HG02870 (cell line): ENCODE data around the gene ROBO2.

Experiments used
- ATAC-seq: cut with Tn5 transposase; IDR thresholded peaks from one replicate; pipeline ENCODE4 v1.9.1; 2021; ENCODE audit warnings: mild to moderate bottlenecking, moderate library complexity; ENCODE audit not compliant: unreplicated experiment

The ROBO2 gene, protein sequence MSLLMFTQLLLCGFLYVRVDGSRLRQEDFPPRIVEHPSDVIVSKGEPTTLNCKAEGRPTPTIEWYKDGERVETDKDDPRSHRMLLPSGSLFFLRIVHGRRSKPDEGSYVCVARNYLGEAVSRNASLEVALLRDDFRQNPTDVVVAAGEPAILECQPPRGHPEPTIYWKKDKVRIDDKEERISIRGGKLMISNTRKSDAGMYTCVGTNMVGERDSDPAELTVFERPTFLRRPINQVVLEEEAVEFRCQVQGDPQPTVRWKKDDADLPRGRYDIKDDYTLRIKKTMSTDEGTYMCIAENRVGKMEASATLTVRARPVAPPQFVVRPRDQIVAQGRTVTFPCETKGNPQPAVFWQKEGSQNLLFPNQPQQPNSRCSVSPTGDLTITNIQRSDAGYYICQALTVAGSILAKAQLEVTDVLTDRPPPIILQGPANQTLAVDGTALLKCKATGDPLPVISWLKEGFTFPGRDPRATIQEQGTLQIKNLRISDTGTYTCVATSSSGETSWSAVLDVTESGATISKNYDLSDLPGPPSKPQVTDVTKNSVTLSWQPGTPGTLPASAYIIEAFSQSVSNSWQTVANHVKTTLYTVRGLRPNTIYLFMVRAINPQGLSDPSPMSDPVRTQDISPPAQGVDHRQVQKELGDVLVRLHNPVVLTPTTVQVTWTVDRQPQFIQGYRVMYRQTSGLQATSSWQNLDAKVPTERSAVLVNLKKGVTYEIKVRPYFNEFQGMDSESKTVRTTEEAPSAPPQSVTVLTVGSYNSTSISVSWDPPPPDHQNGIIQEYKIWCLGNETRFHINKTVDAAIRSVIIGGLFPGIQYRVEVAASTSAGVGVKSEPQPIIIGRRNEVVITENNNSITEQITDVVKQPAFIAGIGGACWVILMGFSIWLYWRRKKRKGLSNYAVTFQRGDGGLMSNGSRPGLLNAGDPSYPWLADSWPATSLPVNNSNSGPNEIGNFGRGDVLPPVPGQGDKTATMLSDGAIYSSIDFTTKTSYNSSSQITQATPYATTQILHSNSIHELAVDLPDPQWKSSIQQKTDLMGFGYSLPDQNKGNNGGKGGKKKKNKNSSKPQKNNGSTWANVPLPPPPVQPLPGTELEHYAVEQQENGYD (N-terminal part only)

DNA sequence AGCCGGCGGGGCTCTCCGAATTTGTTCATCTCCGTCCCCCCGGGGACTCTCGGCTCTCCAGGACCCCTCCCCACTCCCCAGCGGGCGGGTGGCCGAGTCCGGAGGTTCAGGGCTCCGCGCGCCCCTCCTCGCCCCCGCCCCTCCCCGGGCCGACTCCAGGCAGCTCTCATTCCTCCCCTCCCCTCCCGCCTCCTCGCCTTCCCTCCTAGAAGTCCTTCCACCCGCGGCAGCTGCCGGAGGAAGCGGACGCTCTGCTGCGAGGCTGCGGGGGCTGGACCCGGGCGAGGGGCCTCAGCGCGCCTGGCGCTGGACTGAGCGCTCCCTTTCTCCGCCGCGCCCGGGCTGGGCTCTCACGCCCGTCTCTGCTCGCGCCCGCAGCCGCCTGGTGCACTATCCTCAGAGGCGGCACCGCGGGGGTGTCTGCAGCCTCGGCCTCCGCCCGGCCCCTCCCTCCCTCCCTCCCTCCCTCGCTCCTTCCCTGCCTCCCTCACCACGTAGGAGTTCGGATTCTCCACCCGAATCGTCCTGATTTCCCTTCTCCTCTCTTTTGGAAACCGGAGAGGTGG, at the start of gene ROBO2:
Gene ROBO2 (plus strand): TSS at position 494 of the 566 bp plus-strand sequence. CDS start 687 bp downstream, outside the sequence.
- ATAC-seq, result no peak

DNA sequence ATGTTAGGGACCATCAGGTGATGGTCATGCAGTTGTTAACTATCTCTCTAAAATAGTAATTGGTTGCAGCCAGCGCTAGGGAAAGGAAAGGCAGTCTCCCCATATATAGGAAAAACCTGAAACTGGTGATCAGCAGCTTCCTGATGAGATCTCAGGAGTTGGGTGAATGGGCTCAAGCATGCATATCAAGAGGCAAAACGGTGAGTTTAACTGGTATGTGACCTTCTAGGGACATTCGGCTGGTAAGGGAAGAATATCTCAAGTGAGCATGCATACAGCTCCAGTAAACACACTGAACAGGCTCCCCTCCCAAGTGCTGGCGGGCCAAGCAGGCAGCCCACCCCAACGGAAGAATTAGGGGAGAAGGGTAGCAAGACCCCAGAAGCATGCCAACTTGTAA, 49.3 kb upstream of the ROBO2 start:
- no peak for ATAC-seq

DNA sequence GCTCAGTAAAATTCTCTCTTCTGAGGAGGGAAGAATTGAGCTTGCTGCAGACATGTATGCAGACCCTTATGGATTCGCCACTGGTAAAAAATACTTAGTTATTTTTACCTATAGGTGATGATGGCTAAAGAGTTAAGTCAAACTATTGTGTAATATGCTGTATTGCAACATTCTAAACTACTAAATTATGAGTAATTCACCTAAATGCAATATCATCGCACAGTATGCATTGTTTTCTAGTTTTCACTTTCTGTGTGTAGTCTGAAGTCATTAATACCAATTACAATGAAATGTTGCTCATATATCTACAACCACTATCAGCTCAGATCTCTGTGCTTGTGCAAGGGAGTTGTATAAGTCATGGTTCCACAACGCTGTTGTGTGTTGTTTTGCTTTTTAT, 48.7 kb upstream of the ROBO2 start:
- no peak for ATAC-seq

DNA sequence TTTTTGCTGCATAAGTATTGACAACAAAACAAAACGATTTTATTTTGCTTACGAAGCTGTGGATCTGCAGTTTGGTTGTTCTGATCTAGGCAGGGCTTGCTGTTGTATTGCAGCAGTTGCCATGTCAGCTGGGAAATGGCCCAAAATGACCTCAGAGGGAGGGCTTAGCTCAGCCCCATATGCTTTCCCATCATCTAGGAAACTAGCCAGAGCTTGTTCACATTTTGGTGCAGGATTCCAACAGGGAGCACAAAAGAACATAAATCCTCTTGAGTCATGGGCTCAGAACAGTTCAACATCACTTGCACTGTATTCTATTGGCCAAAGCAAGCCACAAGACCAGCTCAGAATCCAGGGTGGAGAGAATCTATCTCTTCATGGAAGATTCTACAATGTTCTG, 42.2 kb upstream of the ROBO2 start:
- ATAC-seq, result no peak

DNA sequence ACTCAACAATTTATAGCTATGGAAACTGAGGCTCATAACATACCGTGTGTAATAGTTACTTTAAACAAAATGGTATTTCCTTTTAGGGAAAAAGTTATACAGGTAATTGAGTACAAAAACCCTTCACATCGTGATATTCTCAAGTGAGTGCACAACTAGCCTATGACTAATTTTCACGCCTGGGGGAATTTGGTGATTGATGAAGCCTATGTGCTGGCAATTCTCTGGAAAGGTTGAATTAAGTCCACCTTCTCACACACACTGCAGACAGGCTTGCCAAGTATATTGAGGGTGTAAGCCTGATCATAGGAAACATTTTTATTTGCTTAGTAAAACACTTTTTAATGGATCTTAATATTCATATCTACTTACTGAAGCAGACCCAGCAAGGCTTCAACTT, 41.3 kb upstream of the ROBO2 start:
- ATAC-seq, result no peak

DNA sequence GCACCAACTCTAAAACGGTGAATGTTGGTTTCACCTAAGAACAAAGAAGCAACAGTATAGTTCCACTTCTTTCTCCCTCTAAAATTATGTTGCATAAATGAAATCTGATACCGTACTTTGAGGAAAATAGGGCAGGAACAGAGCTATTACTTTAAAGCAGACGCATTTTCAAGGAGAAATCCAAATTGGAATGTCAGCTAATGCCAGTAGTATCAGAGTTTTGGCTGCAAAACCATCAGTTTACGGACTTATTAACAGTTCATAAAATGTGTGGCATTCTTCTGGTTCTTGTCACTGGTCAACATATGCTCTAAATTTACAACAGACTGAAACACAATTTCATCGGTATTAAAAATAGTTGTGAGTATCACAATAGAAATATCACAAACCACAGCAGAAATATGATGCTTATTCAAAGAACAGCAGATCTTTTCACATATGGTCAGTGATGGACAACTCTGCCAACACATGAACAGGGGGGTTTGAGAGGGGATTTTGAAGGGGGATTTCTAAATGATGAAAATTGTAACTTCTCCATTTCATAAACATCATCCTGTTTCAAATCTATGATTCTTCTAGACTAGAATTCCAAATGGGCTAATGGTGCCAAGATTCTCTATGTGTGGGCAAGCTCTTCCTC, 38.7 kb upstream of the ROBO2 start:
- no peak for ATAC-seq

DNA sequence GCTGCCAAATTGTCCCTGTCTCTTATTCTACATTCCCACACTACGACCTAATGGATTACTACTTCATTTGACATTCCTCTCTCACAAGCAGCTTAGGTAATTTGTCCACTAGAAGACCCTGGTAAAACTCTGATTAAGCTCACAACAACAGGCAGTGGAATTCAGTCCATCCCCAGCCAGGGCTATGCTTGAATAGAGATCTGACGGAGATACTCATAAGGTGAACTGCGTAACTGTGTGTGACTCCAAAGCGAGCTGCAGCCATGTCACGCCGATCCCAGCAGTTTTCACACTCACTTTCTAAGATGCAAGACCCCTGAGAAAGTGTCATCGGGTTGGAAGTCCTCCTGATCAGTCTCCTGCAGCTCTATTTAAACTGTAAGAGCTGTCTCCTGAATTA, 25.7 kb upstream of the ROBO2 start:
- ATAC-seq, result no peak

DNA sequence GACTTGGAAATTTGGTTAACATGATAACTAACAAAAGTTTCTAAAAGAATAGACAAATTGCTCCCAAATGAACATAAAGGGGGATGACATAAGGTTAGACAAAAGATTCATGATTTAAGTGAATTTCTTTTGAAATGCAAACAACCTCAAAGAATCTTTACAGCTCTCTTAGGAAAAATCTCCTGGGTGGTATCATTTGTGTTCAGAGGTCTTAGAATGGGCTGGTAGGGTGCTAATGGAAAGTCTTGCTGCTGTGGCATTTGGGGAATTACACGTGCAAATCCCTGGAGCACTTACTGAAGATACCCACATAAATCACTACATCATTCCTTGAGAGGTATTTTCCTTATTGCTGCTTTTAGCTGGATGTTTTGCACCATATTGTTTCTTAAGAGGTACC, 14.4 kb upstream of the ROBO2 start:
- ATAC-seq, result no peak

DNA sequence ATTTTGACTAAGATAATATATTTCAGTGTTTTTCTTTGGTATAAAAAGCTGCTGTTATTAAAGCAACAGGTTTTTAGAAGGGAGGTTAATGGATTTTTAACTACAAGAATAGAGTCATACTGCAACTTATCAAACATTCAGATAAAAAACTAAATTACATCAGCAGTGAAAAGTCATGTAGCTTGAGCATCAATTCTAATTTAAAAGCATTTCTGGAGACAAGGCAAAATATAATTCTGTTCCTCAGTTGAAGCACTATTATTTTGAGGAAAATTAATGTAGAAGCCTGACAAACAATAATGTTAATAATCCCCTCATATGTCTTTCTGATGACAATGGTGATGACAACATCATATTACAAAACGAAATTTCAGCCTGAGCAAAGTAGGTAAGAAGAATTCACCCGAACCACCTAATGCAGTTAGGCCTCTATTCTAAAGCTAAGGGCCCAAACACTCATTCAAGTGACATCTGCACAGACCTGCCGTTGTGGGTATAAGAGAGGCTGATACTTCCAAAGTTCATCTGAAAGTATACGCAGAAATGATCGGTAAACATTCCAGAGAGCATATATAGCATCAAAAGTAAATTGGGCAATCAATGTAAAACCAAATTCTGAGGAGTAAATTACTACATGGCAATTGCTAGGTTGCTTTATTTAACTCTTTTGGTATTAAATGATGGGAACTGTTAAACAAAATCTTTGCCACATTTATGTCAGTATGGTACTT, 12.8 kb upstream of the ROBO2 start:
- no peak for ATAC-seq

DNA sequence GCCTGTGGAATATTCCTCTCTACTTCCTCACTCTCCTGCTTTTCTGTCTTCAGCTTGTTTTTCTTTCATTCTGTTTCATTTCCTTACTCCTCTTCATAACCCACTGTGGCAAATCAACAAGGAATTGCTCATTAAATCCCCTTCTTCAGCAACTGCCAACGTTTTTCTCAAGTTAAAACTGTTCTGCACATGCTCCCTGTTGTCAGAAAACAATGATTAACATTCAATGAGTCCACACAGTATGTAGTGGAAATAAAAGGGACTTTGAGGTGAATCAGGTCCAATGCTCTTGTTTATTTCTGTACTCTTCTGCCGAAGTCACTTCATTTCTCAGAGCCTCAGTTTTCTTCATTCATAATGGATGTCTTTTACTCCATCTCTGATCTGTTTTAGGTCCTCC, 11.9 kb upstream of the ROBO2 start:
- ATAC-seq, result no peak

DNA sequence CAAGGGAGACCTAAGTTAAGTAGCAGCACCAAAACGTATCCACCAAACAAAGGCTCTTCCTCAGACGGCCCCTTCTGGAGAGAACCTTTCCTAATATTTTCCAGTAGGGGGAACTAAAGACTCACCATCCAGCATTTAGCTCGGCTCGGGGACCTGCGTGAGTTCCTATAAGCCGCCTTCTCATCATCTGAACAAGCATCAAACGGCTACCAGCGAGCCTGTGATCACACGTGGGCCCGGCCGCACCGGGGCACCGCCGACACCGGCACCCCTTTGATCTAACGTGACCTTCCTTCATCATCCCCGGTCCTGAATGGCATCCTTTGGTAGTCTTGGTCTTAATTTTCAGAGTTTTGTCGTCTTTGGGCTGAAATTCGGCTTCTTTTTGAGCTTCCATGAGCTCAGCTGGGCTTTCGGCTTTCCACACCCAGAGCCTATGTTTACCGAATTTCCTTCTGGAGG, 1.4 kb upstream of the ROBO2 start:
- ATAC-seq, result no peak

DNA sequence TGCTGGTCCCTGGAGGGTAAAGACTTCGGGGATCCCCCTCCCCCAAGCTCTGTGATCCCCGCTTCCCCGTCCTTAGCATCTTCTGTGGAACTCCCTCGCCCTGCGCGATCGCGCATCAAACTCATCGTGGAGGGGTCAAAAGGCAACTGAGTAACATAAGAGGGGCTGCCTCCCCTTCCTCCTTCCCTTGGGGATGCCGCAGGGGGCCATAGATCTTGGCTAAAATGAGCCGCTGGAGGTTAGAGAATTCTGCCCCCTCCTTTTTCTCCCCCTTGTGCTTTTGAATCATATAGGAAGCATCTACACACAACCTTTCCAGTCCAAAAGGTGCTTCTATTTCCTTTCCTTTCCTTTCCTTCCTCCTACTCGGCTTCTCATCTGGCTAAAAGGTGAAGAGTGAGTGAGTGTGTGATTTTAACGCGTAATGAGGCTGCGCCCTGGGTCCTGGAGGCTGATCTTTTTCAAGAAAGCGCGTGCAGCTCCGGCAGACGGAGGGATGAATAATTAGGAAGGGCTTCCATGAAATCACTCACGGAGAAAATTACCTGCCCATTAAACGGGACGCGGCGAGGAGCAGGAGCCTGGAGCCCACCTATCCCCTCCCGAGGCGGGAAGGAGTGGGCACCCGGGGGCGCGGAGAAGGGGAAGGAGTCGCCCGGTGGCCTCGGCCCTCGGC, 831 bp upstream of the ROBO2 start:
- no peak for ATAC-seq

DNA sequence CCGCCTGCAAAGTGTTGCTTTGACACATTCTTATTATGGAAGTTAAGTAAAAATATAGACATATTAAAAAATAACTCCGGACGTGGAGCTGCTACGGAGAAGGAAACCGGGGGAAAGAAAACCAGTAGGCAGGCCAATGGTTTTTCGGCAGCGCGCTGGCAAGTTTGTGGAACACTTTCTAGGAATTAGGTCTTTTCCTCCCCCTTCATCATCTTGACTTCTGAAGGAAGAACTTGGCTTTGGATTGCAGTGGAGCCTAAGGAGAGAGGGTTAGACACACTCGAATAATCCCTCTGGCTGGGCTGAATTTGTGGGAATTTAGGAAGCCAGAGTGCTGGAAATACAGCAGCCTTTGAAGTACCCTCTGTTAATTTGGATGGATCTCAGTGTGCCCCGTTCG, 317 bp downstream of the ROBO2 start:
- ATAC-seq, result no peak

DNA sequence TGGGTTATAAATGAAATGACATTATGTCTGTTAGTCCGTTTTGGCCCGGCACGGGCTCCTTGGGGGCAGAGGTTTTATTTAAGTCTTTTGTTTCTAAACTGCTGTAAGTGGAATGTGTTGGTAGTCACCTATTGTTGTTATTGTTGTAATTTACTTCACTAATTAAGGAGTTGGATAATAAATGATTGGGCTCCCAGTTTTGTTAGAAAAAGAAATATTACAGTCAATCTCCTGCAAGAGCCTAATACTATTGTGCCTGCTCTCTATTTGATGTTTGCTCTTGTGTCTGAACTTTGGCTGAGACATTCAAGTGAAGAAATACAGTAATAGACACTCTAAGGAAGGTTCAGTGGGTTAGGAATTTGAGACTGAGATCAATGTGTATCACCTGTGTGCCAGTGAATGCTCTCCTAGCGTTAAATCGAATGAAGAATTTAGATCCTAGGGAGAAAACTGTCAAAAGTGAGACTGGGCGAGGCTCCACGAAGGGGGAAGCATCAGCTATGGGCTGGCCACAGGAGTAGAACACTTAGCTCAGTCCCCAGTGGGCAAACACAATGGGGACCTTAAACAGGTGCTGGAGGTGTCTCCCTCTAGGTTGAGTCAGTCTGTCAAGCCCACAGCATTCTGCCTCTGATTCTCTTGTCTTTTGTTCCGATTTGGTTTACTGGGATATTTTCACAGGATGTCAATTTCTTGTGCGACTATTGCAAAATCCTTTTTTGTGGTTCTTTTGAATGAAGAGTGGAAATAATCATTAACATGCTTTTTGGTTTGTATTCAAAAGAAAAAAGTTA, 1.2 kb downstream of the ROBO2 start:
- no peak for ATAC-seq

DNA sequence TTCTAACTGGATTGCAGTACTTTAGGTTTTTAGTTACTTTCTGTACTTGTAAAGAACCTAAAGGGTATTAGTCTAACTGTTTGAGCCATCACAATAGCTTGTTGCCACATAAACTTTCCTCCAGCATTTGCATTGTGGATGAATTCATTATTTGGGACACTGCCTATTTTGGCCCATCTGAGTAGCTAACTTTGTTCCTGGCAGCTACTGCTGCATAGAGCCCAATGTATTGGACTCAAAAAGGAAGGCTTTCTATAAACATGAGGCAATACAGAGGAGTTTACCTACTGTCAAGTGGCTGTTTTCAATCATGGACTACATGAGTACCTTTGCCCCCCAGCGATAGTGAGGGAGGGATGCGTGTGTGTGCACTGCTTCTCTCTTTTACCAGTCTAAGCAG, 1.9 kb downstream of the ROBO2 start:
- ATAC-seq, result no peak

DNA sequence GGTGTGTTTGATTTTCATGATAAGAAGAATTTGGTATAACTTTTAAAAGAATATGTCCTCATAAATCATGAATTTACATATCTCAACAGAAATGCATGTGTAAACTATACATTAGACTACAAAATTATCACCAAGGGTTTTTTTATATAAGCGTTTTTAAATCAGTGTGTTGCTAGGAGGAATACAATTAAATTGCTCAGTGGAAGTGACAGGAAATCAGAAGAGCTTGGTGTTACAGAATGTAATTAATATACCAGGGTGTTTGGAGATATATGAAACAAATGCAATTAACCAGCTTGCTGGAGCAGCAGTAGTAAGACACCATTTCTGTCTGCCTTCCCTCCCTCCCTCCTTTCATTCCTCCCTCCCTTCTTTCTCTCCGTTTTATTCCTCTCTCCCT, 2.4 kb downstream of the ROBO2 start:
- no peak for ATAC-seq

DNA sequence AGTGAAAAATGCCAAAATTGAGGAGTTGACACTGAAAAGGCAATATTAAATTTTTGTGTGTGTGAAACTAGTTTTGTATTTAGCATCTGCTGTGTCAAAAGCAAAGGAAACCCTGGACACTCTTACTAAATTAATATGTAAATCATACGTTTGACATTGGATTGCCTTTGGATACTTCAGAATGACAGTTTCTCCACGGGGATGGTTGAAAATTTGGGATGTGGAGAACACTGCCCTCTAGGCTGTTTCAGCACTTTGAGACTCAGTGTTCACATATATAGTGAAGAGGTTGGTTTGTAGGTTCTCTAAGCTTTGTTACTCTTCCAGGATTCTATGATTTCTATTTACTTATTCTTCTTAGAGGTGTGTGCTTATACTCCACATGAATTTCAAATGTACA, 3.0 kb downstream of the ROBO2 start:
- ATAC-seq, result no peak

DNA sequence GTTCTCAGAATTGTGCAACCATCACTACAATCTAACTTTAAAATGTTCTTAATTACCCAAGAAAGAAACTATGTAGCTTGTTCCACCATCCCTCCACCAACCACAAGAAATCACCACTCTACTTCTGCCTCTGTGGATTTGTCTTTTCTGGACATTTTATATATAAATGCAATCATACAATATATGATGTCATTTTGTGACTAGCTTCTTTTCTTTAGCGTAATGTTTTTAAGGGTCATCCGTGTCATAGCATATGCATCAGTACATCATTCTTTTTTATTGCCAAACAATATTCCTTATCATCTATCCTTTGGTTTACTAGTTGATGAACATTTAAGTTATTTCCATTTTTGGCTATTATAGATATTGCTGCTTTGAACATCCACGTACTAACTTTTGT, 5.8 kb downstream of the ROBO2 start:
- no peak for ATAC-seq

DNA sequence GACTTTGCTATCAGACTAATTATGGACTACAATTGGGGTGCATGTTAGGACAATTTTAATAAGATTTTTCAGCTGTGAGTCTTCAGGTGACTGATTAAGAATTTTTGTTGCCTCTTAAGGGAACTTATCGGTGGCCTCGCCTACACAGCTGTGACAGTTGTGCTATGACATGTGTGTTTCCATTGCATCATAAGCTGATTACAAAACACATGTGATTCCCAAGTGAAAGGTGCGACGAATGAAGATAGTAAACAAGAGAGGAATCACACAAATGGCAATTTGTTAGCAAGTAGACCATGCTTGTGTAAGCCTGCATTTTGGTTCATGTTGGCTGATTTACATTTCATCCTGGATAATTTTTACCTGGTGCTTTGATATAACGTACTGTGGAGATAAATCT, 8.3 kb downstream of the ROBO2 start:
- no peak for ATAC-seq
